Measurements from ENCODE around the gene RRAS.

- no peak for TF ChIP-seq CTCF (IDR thresholded peaks at IDR 0.05)
- no peak for TF ChIP-seq POLR2A (IDR thresholded peaks at IDR 0.05)
Observed at GRCh38 chr19:49655570-49656455, 15.9 kb upstream of the RRAS start.
